Stimulated activated memory B cell treated with anti-CD40 and anti-IgM and Interleukin-4, amounts not matched to agents 10 μg/mL and 1 μg/mL and 100 μg/mL, for 72 hours (primary cell): ENCODE measurements around the gene FAM241A.
"Not testable (repeated sequence)": the region's sequence is repeated elsewhere in the genome, so short reads cannot be mapped to it uniquely, and the experiment has no call there.

Experiments used
- ATAC-seq: fragments of 150-1000 bp; cut with Tn5 transposase; 2 replicates; pipeline ENCODE4 v1.10.0; 2021
- H3K27ac Mint-ChIP-seq: one replicate; pipeline ENCODE4 v1.8.0; 2022; ENCODE audit warnings: mild to moderate bottlenecking, mixed read lengths
- H3K27me3 Mint-ChIP-seq: one replicate; pipeline ENCODE4 v1.8.0; 2022; ENCODE audit warnings: mixed read lengths
- H3K36me3 Mint-ChIP-seq: one replicate; pipeline ENCODE4 v1.8.0; 2022; ENCODE audit warnings: mixed read lengths
- H3K4me1 Mint-ChIP-seq: one replicate; pipeline ENCODE4 v1.8.0; 2022; ENCODE audit warnings: mixed read lengths
- H3K4me3 Mint-ChIP-seq: one replicate; pipeline ENCODE4 v1.8.0; 2022; ENCODE audit warnings: mild to moderate bottlenecking, moderate library complexity, mixed read lengths
- H3K9me3 Mint-ChIP-seq: one replicate; pipeline ENCODE4 v1.8.0; 2022; ENCODE audit warnings: mixed read lengths

FAM241A gene

DNA sequence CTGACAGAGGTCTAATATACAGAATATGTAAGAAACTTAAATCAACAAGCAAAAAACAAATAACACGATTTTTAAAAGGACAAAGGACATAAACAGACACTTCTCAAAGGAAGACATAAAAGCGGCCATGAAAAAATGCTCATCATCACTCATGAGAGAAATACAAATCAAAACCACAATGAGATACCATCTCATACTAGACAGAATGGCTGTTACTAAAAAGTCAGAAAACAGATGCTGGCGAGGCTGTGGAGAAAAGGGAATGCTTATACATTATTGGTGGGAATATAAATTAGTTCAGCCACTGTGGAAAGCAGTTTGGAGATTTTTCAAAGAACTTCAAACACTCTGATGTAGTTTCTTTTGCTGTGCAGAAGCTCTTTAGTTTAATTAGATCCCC is 33.5 kb downstream of the FAM241A start:
- H3K4me3 Mint-ChIP-seq, H3K36me3 Mint-ChIP-seq, H3K27me3 Mint-ChIP-seq, H3K9me3 Mint-ChIP-seq, ATAC-seq, H3K27ac Mint-ChIP-seq, H3K4me1 Mint-ChIP-seq: not testable (repeated sequence)

- no peak for ATAC-seq
- H3K4me3 Mint-ChIP-seq: no peak overlapping the region
- H3K27ac Mint-ChIP-seq: no peak overlapping the region
- no peaks in the 10 kb centered on the region for H3K4me1 Mint-ChIP-seq
- H3K9me3 Mint-ChIP-seq: no peaks in the 10 kb centered on the region
- H3K27me3 Mint-ChIP-seq: no peaks in the 10 kb centered on the region
- no peaks in the 10 kb centered on the region for H3K36me3 Mint-ChIP-seq
Observed at GRCh38 chr4:112181358-112182000, 36.2 kb downstream of the FAM241A start.

DNA sequence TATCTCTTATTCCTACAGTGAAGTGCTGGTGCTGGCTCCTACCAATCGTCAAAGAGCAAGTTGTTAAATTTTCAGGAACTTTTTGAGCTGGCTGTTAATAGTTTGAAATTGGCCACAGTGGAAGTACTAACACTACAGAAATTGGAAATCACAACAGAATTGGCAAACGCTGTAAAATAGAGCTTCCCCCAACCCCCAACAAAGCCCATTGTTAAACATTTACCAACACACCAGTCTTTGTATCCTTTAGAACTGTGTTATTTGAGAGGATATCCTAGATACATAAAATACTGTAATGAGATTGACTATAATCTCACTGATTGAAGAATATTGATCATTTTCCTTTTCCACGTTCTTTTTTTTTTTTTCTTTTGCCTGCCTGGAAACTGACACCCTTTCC is 37.4 kb downstream of the FAM241A start:
- H3K27ac Mint-ChIP-seq: no peak overlapping the region
- no peaks in the 10 kb centered on the region for H3K9me3 Mint-ChIP-seq

DNA sequence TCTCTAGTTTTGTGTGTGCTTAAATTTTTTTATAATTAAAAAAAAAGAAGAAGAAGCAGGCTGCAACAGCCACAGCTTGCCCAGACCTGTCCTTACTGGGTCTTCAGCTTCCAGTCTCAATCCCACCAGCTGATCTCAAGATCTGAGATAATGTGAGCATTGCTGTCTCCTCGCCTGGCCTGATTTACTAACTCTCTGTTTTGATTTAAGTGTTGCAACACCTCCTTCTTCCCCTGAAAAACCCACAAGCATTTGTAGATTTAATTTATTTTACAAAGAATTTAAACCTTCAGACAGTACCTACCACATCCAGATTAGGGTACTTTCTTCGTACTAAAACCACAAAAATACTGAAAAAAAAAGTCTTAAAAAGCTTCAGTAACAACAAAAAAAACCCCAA is 38.0 kb downstream of the FAM241A start:
- Mint-ChIP-seq H3K27ac (no peak overlapping the region), H3K36me3 (no peaks in the 10 kb centered on the region), H3K9me3 (no peaks in the 10 kb centered on the region), H3K4me1 (no peaks in the 10 kb centered on the region), H3K4me3 (no peak overlapping the region), H3K27me3 (no peaks in the 10 kb centered on the region)
- no peak for ATAC-seq

More for the DNA sequence above, 37.4 kb downstream of the FAM241A start:
- H3K4me3 Mint-ChIP-seq: no peak overlapping the region
- ATAC-seq: no peak
- H3K36me3 Mint-ChIP-seq: no peaks in the 10 kb centered on the region
- H3K27me3 Mint-ChIP-seq: no peaks in the 10 kb centered on the region
- no peaks in the 10 kb centered on the region for H3K4me1 Mint-ChIP-seq

- Mint-ChIP-seq H3K27ac (no peak overlapping the region), H3K4me3 (no peak overlapping the region), H3K9me3 (no peaks in the 10 kb centered on the region), H3K27me3 (no peaks in the 10 kb centered on the region), H3K4me1 (no peaks in the 10 kb centered on the region), H3K36me3 (no peaks in the 10 kb centered on the region)
- no peak for ATAC-seq
Observed at GRCh38 chr4:112184438-112184837, 39.2 kb downstream of the FAM241A start.

DNA sequence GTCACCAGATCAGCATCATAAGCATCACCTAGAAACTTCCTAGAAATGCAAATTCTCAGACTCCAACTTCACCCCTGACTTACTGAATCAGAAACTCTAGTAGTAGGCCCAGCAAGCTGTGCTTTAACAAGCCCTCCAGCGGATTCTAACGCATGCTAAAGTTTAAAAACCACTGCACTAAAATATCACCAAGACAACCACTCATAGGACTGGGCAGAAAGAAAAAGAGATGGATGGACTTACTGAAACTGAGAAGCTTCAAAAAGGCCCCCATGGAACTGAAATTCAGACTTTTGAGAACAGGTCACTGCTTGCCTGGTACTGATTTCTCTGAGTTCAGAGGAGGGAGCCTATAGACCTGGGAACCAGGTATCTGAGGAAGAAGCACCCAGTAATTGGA is 40.1 kb downstream of the FAM241A start:
- Mint-ChIP-seq H3K36me3 (no peaks in the 10 kb centered on the region), H3K27ac (no peak overlapping the region), H3K4me3 (no peak overlapping the region), H3K9me3 (no peaks in the 10 kb centered on the region), H3K27me3 (no peaks in the 10 kb centered on the region), H3K4me1 (no peaks in the 10 kb centered on the region)
- ATAC-seq: no peak

DNA sequence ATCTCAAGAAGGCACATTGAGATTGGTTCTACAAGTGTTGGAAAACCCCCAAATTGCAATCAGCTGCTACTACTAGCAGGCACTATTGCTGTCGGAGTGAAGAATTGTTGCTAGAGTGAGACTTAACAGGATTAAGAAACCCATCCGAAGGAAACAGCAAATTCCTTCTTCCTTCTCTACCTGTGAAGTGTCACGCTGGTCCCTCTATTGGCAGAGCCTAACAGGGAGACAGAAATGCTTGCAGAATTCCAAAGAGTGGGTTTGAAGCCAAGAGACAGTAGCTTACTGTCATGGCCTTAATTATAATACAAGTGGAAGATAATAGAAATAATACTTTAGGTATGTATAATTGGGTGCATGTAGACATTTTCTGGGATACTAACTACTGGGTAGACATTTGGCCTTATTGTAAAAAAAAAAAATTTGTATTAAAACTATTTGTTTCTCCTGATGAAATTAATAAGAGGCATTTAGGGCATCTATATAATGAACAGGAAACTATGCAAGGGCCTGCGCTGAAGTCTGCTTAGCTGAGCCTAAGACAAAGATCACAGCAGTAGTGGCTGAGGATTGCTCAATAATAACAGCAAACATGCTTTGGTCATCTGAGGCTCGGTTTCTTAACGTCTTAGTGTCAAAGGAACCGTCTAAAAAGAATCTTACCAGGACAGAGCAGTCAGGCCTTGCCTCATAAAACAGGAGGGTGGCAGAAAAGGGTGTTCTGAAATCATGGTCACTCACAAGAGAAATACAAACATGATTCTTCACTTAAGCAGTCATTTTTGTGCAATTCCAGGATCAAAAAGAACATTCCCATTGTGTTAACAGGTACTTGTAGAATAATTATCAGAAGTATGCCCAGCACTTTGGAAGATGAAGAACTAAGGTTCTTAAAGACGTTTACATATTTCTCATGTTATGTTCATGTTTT is 40.8 kb downstream of the FAM241A start:
- Mint-ChIP-seq H3K9me3 (no peaks in the 10 kb centered on the region), H3K27me3 (no peaks in the 10 kb centered on the region), H3K36me3 (peaks cover 4% of the 10 kb centered on the region), H3K4me1 (no peaks in the 10 kb centered on the region), H3K27ac (no peak overlapping the region), H3K4me3 (no peak overlapping the region)
- no peak for ATAC-seq

DNA sequence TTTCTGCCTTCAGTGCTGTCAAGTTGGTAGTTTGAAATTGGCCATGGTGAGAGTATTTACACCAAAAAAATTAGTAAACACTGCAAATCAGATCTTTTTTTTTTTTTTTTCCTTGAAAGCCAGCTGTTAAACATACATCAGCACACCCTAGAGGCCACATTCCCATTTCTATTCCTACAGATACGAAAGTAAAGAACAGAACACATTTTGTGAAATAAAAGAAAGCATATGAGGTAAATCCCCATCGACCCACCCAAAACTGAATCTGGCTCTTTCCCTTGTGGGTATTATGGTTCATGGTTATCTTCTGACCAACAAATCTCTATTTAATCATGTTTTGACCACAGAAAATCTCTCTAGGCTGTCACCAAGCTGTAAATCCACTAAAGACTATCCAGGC is 44.5 kb downstream of the FAM241A start:
- ATAC-seq: no peak
- Mint-ChIP-seq H3K4me3 (no peak overlapping the region), H3K27me3 (no peaks in the 10 kb centered on the region), H3K4me1 (no peaks in the 10 kb centered on the region), H3K27ac (no peak overlapping the region), H3K9me3 (no peaks in the 10 kb centered on the region), H3K36me3 (peaks cover 4% of the 10 kb centered on the region)

DNA sequence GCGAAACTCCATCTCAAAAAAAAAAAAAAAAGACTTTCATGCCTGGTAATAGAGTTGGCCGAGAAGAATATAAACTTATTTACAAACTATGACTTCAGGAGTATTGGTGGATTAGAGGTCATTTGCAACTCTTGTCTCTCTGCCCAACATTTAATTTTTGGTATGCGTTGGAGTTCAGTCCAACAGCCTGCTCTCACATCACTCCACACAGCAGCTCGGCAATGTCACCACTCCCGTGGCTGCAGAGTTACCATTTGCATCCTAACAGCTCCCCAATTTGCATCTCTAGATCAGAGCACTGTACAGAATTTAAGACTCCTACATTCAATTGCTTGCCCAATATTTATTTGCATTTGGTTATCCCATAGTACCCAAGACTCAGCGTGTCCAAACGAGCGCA is 45.4 kb downstream of the FAM241A start:
- Mint-ChIP-seq H3K27ac (no peak overlapping the region), H3K9me3 (no peaks in the 10 kb centered on the region), H3K27me3 (no peaks in the 10 kb centered on the region), H3K4me1 (no peaks in the 10 kb centered on the region), H3K4me3 (no peak overlapping the region), H3K36me3 (peaks cover 4% of the 10 kb centered on the region)
- ATAC-seq: no peak

DNA sequence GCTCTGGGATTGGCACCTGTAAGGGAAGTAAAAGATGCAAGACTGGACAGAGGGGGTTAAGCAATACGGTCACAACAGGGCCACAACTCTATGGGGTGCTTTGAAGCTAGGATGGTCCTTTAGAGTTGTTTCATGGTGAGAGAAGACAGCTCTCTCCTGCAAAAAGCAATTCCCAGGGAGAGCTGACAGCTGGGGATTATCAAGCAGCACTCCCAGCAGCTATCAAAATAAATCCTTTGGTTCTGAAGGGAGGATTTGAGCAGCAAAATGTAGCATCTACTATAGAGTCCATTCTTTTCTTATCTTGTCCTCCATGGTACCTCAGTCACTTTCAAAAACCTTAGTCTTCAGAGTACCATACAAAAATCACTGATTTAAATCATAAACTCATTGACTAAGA is 51.2 kb downstream of the FAM241A start:
- Mint-ChIP-seq H3K36me3 (no peaks in the 10 kb centered on the region), H3K9me3 (no peaks in the 10 kb centered on the region), H3K27me3 (no peaks in the 10 kb centered on the region), H3K4me1 (peaks cover 7% of the 10 kb centered on the region), H3K27ac (no peak overlapping the region), H3K4me3 (no peak overlapping the region)
- ATAC-seq: no peak

DNA sequence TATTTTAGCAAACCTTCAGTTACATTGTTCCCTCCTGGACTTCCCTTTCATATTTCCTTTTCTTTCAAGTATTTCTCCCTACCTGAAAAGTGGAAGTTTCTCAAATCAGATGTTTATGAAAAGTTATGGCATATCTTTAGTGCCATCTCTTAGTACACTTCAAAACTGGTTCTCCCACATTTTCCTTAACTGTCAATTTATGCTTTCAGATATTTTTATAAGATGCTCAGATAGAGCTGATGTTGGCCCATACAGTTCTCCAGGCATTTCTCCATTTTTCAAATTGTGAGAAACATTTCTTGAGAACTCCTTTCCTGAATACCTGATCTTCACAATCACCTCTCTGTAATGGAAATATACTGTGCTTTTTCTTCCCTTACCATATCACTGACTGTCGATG is 53.8 kb downstream of the FAM241A start:
- no peak for ATAC-seq

DNA sequence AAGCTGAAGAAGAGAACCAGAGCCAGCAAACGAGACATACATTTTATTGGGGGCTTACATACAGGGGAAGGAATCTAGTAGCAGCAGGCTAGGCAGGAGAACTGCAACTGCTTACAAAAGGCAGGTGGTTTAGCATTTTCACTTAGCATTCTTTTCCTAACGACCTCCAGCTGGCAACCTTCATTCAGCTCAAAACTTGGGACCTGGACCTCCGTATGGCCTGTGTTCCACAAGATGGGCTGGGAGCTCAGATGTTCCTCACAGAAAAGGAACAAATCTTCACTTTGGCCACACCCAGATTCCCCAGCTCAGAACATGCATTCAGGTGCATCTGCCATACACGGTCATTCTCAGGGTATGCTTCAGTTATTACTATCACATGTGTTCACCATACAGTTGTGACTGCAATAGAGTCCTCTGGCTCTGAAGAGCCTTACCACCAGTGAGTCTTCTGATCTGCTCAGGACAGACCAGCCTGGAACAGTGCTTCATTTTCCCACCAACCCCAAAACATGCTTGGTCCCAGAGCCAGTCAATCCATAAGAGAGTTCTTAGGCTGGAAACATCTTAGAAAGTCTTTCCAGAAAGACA is 56.8 kb downstream of the FAM241A start:
- Mint-ChIP-seq H3K4me1 (peaks cover 12% of the 10 kb centered on the region), H3K4me3 (no peak overlapping the region), H3K36me3 (no peaks in the 10 kb centered on the region), H3K9me3 (no peaks in the 10 kb centered on the region), H3K27me3 (no peaks in the 10 kb centered on the region), H3K27ac (no peak overlapping the region)
- ATAC-seq: peak; percentile 48

More for the DNA sequence above, 53.8 kb downstream of the FAM241A start:
- H3K36me3 Mint-ChIP-seq: no peaks in the 10 kb centered on the region
- no peaks in the 10 kb centered on the region for H3K27me3 Mint-ChIP-seq
- no peak overlapping the region for H3K27ac Mint-ChIP-seq
- peaks cover 12% of the 10 kb centered on the region for H3K4me1 Mint-ChIP-seq
- no peaks in the 10 kb centered on the region for H3K9me3 Mint-ChIP-seq
- no peak overlapping the region for H3K4me3 Mint-ChIP-seq

DNA sequence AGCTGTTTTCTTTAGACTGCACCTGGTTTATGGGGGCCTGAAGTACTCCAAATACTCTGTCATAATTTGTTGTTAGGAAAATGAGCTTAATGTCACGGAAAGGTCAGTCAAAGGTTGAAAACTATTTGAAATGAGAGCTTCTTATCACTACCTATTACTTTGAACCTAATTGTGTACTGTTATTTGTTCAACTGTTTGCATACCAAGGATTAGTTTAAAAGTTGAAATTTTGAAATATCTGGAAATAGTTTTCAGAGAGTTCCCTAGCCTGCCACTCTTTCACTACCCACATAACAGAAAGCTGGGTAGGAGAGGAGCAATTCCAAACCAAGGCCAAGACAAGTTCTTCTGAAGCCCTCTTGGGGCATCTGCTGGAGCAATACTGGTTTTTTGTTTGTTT is 58.3 kb downstream of the FAM241A start:
- no peaks in the 10 kb centered on the region for H3K9me3 Mint-ChIP-seq
- H3K4me1 Mint-ChIP-seq: peaks cover 12% of the 10 kb centered on the region
- no peaks in the 10 kb centered on the region for H3K27me3 Mint-ChIP-seq
- no peak overlapping the region for H3K4me3 Mint-ChIP-seq
- no peak for ATAC-seq
- H3K27ac Mint-ChIP-seq: no peak overlapping the region
- no peaks in the 10 kb centered on the region for H3K36me3 Mint-ChIP-seq

DNA sequence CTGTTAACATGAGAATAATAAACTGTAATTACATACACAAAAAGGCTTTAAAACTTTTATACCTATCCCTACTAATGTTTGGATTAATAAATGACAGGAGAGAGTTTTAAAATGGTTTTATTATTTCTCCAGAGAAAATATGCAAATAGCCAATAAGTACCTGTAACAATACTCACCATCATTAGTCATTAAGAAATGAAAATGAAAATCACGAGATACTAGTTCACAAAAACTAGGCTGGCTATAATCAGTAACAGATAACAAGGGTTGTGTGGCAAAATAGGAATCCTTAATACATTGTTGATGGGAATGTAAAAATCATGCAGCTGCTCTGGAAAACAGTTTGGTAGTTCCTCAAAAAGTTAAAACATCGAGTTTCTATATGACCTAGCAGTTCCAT is 61.2 kb downstream of the FAM241A start:
- peaks cover 4% of the 10 kb centered on the region for H3K4me1 Mint-ChIP-seq
- ATAC-seq: no peak
- H3K9me3 Mint-ChIP-seq: no peaks in the 10 kb centered on the region
- H3K36me3 Mint-ChIP-seq: no peaks in the 10 kb centered on the region
- H3K4me3 Mint-ChIP-seq: no peak overlapping the region
- H3K27ac Mint-ChIP-seq: no peak overlapping the region
- H3K27me3 Mint-ChIP-seq: no peaks in the 10 kb centered on the region

GRCh38 chr4:112208137-112209095 is 63.2 kb downstream of the FAM241A start:
- H3K27ac Mint-ChIP-seq, H3K9me3 Mint-ChIP-seq, H3K4me3 Mint-ChIP-seq, H3K27me3 Mint-ChIP-seq, ATAC-seq, H3K4me1 Mint-ChIP-seq, H3K36me3 Mint-ChIP-seq: not testable (repeated sequence)
